Right lobe of liver (tissue), 6 donors: Measurements from ENCODE around the gene CXCR6. TPM values are rescaled to one million over a fixed set of nuclear protein-coding genes. Genes with fewer than 3 reads are reported as not detected.

Experiments used
- ATAC-seq, 4 donors: fragments of 200-7000 bp; cut with Tn5 transposase; one replicate each; pipeline ENCODE4 v1.9.1; 2020; ENCODE audit warnings: mild to moderate bottlenecking in 4 of 4, moderate library complexity in 4 of 4
- DNase-seq, 3 donors: peaks; one replicate each; pipeline ENCODE4 v3.0.0-alpha.2; 2020
- H3K27ac ChIP-seq, 3 donors: fragments of 200-600 bp; one replicate each; pipeline ENCODE4 v1.8.0; 2022
- H3K27me3 ChIP-seq, 2 donors: fragments of 200-600 bp; one replicate each; pipeline ENCODE4 v1.8.0; 2022
- H3K36me3 ChIP-seq, 4 donors: fragments of 200-600 bp; sonication (generic) in 1 of 4; one replicate each; pipeline versions ENCODE4 v1.5.1 to v1.8.0; 2017 to 2022; ENCODE audit warnings: control low read depth in 1 of 4
- H3K4me1 ChIP-seq, 4 donors: fragments of 200-600 bp; sonication (generic) in 1 of 4; one replicate each; pipeline versions ENCODE4 v1.5.1 to v1.8.0; 2017 to 2022; ENCODE audit warnings: control low read depth in 1 of 4
- H3K4me3 ChIP-seq, 3 donors: fragments of 200-600 bp; one replicate each; pipeline ENCODE4 v1.8.0; 2022
- H3K9me3 ChIP-seq, 4 donors: fragments of 200-600 bp; sonication (generic) in 1 of 4; one replicate each; pipeline versions ENCODE4 v1.5.1 to v1.8.0; 2017 to 2022; ENCODE audit warnings: control low read depth in 1 of 4
- CTCF ChIP-seq, 4 donors: fragments of 200-600 bp in 3 of 4; fragments of 450-650 bp in 1 of 4; IDR thresholded peaks; one replicate each; pipeline versions ENCODE4 v1.5.1 to v1.8.0; 2016 to 2022; ENCODE audit warnings: antibody characterized with exemption in 4 of 4, mild to moderate bottlenecking in 2 of 4
- POLR2A ChIP-seq: fragments of 450-650 bp; IDR thresholded peaks from one replicate; pipeline ENCODE4 v1.6.1; 2017; ENCODE audit warnings: antibody characterized with exemption, mild to moderate bottlenecking
- WGBS: methylation state at CpG from one replicate; pipeline ENCODE4 v1.1.6; 2018; ENCODE audit warnings: low coverage, low lambda C conversion rate; ENCODE audit not compliant: insufficient coverage; ENCODE audit errors: missing lambda C conversion rate; 5-methylcytosine and 5-hydroxymethylcytosine counted together
- intact Hi-C, 2 donors: fragments of 100-400 bp; cut with DNase I; formaldehyde crosslinking; loops; one replicate each; pipeline versions ENCODE4 v1.11.2 to v1.14.1; 2022
- total RNA-seq, 6 experiments: library from RNA; depleted of rRNA in 2 of 6; stranded (reverse); fragments of >200 nt in 2 of 6; fragmentation: NEBNext Ultra II Directional in 3 of 6; extraction: Animal tissue kit (Norgen Biotek cat#: 25700) in 3 of 6; gene quantifications; one replicate each; pipeline versions ENCODE4 v1.1.0 to v1.2.4, GENCODE V29; 2016 to 2023
- donor health status: DM: no; HTN: yes; CAD: no.
- donor health status: DM: no; HTN: no; CAD: no.
- donor health status: DM: no; HTN: no; CAD: no.
- donor health status: DM: no; HTN: yes; CAD: no.
- donor health status: DM: no; HTN: yes; CAD: no.

The CXCR6 gene
- total RNA-seq, 6 experiments from 2014 or later: 0.37 to 1.4 (median 0.76) TPM; not detected in 1

DNA sequence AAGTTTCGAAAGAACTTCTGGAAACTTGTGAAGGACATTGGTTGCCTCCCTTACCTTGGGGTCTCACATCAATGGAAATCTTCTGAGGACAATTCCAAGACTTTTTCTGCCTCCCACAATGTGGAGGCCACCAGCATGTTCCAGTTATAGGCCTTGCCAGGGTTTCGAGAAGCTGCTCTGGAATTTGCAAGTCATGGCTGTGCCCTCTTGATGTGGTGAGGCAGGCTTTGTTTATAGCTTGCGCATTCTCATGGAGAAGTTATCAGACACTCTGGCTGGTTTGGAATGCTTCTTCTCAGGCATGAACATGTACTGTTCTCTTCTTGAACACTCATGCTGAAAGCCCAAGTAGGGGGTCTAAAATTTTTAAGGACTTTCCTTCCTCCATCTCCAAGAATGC is 4.1 kb downstream of the CXCR6 start:
- H3K27ac ChIP-seq: no peak overlapping the region
- TF ChIP-seq POLR2A: no peak
- TF ChIP-seq CTCF (IDR thresholded peaks at IDR 0.05): no peak
- intact Hi-C loops: no loop called here
- peaks cover 0 to 57% (median 16%) of the 10 kb centered on the region in 4 donors for H3K36me3 ChIP-seq
- no peaks in the 10 kb centered on the region for H3K27me3 ChIP-seq
- ATAC-seq (no peak), DNase-seq (no peak)
- no peaks in the 10 kb centered on the region for H3K9me3 ChIP-seq
- H3K4me3 ChIP-seq: no peak overlapping the region
- no peaks in the 10 kb centered on the region for H3K4me1 ChIP-seq
- 100% methylated on average over 1 of the region's 3 CpGs for WGBS

DNA sequence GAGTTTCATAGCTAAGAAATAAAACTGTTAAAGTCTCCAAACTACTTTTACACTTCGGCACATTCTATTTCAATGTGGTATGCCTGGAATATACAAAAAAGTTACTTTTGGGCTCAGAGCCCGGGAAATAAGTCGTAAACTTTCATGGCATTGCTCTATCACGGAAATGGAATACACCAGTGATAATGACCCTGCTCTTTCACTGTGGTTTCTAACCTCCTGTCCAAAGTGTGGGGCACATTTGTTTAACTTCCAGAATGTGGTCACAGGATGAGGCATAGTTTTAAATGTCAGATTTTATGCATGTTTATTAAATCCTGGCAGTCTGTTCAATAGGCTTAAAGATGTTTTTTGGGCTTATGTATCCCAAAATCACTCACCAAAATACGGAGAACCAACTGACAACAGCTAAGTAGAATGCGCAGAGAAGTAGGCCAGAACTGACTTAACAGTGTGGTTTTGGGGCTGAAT is 5.1 kb downstream of the CXCR6 start:
- Histone ChIP-seq H3K27me3 (no peaks in the 10 kb centered on the region), H3K4me3 (no peak overlapping the region), H3K36me3 (peaks cover 0 to 57% (median 19%) of the 10 kb centered on the region in 4 donors), H3K4me1 (no peaks in the 10 kb centered on the region), H3K9me3 (no peaks in the 10 kb centered on the region), H3K27ac (no peak overlapping the region)
- ATAC-seq (no peak), DNase-seq (no peak)
- WGBS: 78% methylated on average over 6 of the region's 6 CpGs
- intact Hi-C loops: no loop called here
- TF ChIP-seq CTCF (IDR thresholded peaks at IDR 0.05): no peak

GRCh38 chr3:45948881-45949280 is 5.6 kb downstream of the CXCR6 start:
- no peak for DNase-seq
- WGBS: 80% methylated on average over 1 of the region's 6 CpGs
- Histone ChIP-seq H3K9me3 (no peaks in the 10 kb centered on the region), H3K36me3 (peaks cover 0 to 62% (median 19%) of the 10 kb centered on the region in 4 donors), H3K4me3 (no peak overlapping the region), H3K4me1 (peaks cover 0 to 4% (median 0%) of the 10 kb centered on the region in 4 donors), H3K27me3 (no peaks in the 10 kb centered on the region), H3K27ac (no peak overlapping the region)
- intact Hi-C loops: no loop called here
- ATAC-seq: no peak
- TF ChIP-seq POLR2A: no peak
- TF ChIP-seq CTCF (IDR thresholded peaks at IDR 0.05): no peak

- intact Hi-C loops: no loop called here
- H3K27ac ChIP-seq: no peak overlapping the region
- TF ChIP-seq CTCF (IDR thresholded peaks at IDR 0.05) (no peak), POLR2A (no peak)
- peaks cover 0 to 68% (median 19%) of the 10 kb centered on the region in 4 donors for H3K36me3 ChIP-seq
- 83% methylated on average over 1 of the region's 4 CpGs for WGBS
- H3K27me3 ChIP-seq: no peaks in the 10 kb centered on the region
- H3K4me1 ChIP-seq: peaks cover 0 to 5% (median 0%) of the 10 kb centered on the region in 4 donors
- ATAC-seq (no peak), DNase-seq (no peak)
- H3K9me3 ChIP-seq: no peaks in the 10 kb centered on the region
- H3K4me3 ChIP-seq: no peak overlapping the region
These were observed 6.2 kb downstream of the CXCR6 start for GRCh38 chr3:45949432-45949831.

- WGBS: 92% methylated on average over 2 of the region's 2 CpGs
- H3K27me3 ChIP-seq: no peaks in the 10 kb centered on the region
- peaks cover 3 to 75% (median 20%) of the 10 kb centered on the region in 4 donors for H3K36me3 ChIP-seq
- no peak for ATAC-seq
- intact Hi-C loops: no loop called here
- H3K27ac ChIP-seq: no peak overlapping the region
- TF ChIP-seq CTCF (IDR thresholded peaks at IDR 0.05) (no peak), POLR2A (no peak)
- H3K4me1 ChIP-seq: peaks cover 0 to 5% (median 0%) of the 10 kb centered on the region in 4 donors
- no peak overlapping the region for H3K4me3 ChIP-seq
- no peaks in the 10 kb centered on the region for H3K9me3 ChIP-seq
- DNase-seq: no peak
These were observed 6.9 kb downstream of the CXCR6 start for GRCh38 chr3:45950131-45950530.
